ENCODE measurements around the gene ARHGAP26. TPM values are rescaled to one million over a fixed set of nuclear protein-coding genes. Genes with fewer than 3 reads are reported as not detected.

The ARHGAP26 gene
- total and polyA plus RNA-seq, 4 donors, result 1.8 to 16.7 (median 4.1) TPM

- no peaks in the 10 kb centered on the region for H3K36me3 ChIP-seq (ENCODE audit: control insufficient read depth in 4 of 4, insufficient read depth in 3 of 4, low read depth in 1 of 4, low read length in 3 of 4)
- no peaks in the 10 kb centered on the region for H3K9me3 ChIP-seq (ENCODE audit: control insufficient read depth in 4 of 4, low read length in 3 of 4)
- peaks cover 0 to 4% (median 1%) of the 10 kb centered on the region in 4 donors for H3K4me1 ChIP-seq (ENCODE audit: control insufficient read depth in 4 of 4, insufficient read depth in 4 of 4, low read length in 3 of 4)
- WGBS, result 86% methylated on average over 5 of the region's 5 CpGs
- TF ChIP-seq FOXA1 (IDR thresholded peaks at IDR 0.05) (no peak), FOXA2 (IDR thresholded peaks at IDR 0.05) (no peak), RAD21 (IDR thresholded peaks at IDR 0.05) (no peak), HNF4G (IDR thresholded peaks at IDR 0.05) (no peak), YY1 (IDR thresholded peaks at IDR 0.05) (no peak), CTCF (IDR thresholded peaks at IDR 0.05; ENCODE audit: low read depth, low read length, missing input control) (no peak), HNF4A (conservative IDR thresholded peaks at IDR 0.05) (no peak), SP1 (IDR thresholded peaks at IDR 0.05) (no peak), MAX (IDR thresholded peaks at IDR 0.05) (no peak), GABPA (IDR thresholded peaks at IDR 0.05 in 1 of 2, conservative IDR thresholded peaks at IDR 0.05 in 1 of 2) (no peak), TAF1 (conservative IDR thresholded peaks at IDR 0.05) (no peak), JUND (IDR thresholded peaks at IDR 0.05) (no peak), REST (IDR thresholded peaks at IDR 0.05) (no peak)
- no peak overlapping the region for H3K27ac ChIP-seq (ENCODE audit: low read depth in 1 of 2, low read length in 2 of 2)
- no peaks in the 10 kb centered on the region for H3K27me3 ChIP-seq (ENCODE audit: control insufficient read depth in 4 of 4, insufficient read depth in 4 of 4, low read length in 3 of 4)
- no peak overlapping the region for H3K9ac ChIP-seq (ENCODE audit: low read depth in 1 of 2, low read length in 2 of 2)
- no peak overlapping the region for H3K4me3 ChIP-seq (ENCODE audit: low read depth in 1 of 3, low read length in 3 of 3)
- DNase-seq (ENCODE audit: low spot score), result no peak
Measured at GRCh38 chr5:142838845-142839244, 68.7 kb downstream of the ARHGAP26 start.

- DNase-seq (ENCODE audit: low spot score), result no peak
- no peaks in the 10 kb centered on the region for H3K36me3 ChIP-seq (ENCODE audit: control insufficient read depth in 4 of 4, insufficient read depth in 3 of 4, low read depth in 1 of 4, low read length in 3 of 4)
- no peaks in the 10 kb centered on the region for H3K27me3 ChIP-seq (ENCODE audit: control insufficient read depth in 4 of 4, insufficient read depth in 4 of 4, low read length in 3 of 4)
- H3K4me1 ChIP-seq (ENCODE audit: control insufficient read depth in 4 of 4, insufficient read depth in 4 of 4, low read length in 3 of 4), result peaks cover 0 to under 1% (median 0%) of the 10 kb centered on the region in 4 donors
- H3K27ac ChIP-seq (ENCODE audit: low read depth in 1 of 2, low read length in 2 of 2), result no peak overlapping the region
- no peak overlapping the region for H3K4me3 ChIP-seq (ENCODE audit: low read depth in 1 of 3, low read length in 3 of 3)
- no peak for TF ChIP-seq GABPA (IDR thresholded peaks at IDR 0.05 in 1 of 2, conservative IDR thresholded peaks at IDR 0.05 in 1 of 2)
- TF ChIP-seq NR2F2 (IDR thresholded peaks at IDR 0.05), result no peak
- no peak for TF ChIP-seq YY1 (IDR thresholded peaks at IDR 0.05)
- no peak for TF ChIP-seq RAD21 (IDR thresholded peaks at IDR 0.05)
- no peak for TF ChIP-seq TAF1 (conservative IDR thresholded peaks at IDR 0.05)
- TF ChIP-seq ZBTB33 (IDR thresholded peaks at IDR 0.05), result no peak
- no peak for TF ChIP-seq MAX (IDR thresholded peaks at IDR 0.05)
- TF ChIP-seq HNF4G (IDR thresholded peaks at IDR 0.05), result no peak
- no peak for TF ChIP-seq JUND (IDR thresholded peaks at IDR 0.05)
- TF ChIP-seq HNF4A (conservative IDR thresholded peaks at IDR 0.05), result no peak
- TF ChIP-seq REST (IDR thresholded peaks at IDR 0.05), result no peak
- no peak for TF ChIP-seq CTCF (IDR thresholded peaks at IDR 0.05; ENCODE audit: low read depth, low read length, missing input control)
- TF ChIP-seq FOXA1 (IDR thresholded peaks at IDR 0.05), result no peak
- no peak for TF ChIP-seq SP1 (IDR thresholded peaks at IDR 0.05)
- no peak for TF ChIP-seq EGR1 (IDR thresholded peaks at IDR 0.05; ENCODE audit: low read depth in 2 of 2)
- H3K9ac ChIP-seq (ENCODE audit: low read depth in 1 of 2, low read length in 2 of 2), result no peak overlapping the region
- 70% methylated on average over 6 of the region's 6 CpGs for WGBS
- no peaks in the 10 kb centered on the region for H3K9me3 ChIP-seq (ENCODE audit: control insufficient read depth in 4 of 4, low read length in 3 of 4)
Measured at GRCh38 chr5:142839711-142840346, 69.7 kb downstream of the ARHGAP26 start.

Data from liver (tissue), 9 donors.